ENCODE data around the gene WIPF2. TPM values are rescaled to one million over a fixed set of nuclear protein-coding genes. Genes with fewer than 3 reads are reported as not detected.
A peak's percentile ranks its signal among the peaks of the same experiment; 100 is the strongest.
"Not testable (repeated sequence)": the region's sequence is repeated elsewhere in the genome, so short reads cannot be mapped to it uniquely, and the experiment has no call there.

The WIPF2 gene
- total RNA-seq, 1 experiment from 2014 or later: 6.0 TPM

DNA sequence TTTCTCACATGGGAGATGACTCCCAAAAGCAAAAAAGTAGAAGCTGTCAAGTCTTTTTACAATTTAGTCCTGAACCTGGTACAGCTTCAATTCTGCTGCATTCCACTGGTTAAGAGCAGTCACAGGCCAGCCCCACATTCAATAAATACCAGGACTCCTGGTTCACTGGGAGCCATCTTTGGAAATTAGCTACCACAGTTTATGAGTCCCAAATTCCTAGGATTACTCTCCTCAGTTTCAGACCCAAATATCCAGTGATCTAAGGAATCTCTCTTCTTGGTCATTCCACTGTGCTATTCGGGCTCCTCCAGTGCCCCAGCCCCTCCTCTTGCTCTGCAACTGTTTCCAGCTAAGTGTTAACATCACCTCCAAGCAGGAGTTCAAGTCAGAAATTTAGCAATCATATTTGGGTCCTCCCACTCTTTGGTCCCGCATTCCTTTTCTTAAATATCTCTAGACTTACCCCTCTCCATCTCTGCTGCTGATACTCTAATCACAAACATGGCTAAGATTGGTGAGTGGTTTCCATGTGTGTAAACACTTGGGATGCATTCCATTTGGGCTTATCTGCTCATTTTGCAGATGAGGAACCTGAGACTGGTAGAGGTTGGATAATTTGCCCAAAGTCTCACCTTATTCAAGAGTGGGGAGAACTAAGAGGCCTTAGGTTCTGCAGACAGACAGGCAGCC, 9.6 kb upstream of the WIPF2 start:
- Histone ChIP-seq H3K4me3 (ENCODE audit: low read length) (no peak overlapping the region), H3F3A (ENCODE audit: low read length, unreplicated experiment) (no peaks in the 10 kb centered on the region), H3K27ac (ENCODE audit: low read length) (no peak overlapping the region), H3K9me2 (replicated peaks; ENCODE audit: low read length) (no peaks in the 10 kb centered on the region), H3K4me1 (ENCODE audit: insufficient read depth, low read length) (no peaks in the 10 kb centered on the region), H3K9me3 (ENCODE audit: low read length) (no peaks in the 10 kb centered on the region), H3K4me2 (ENCODE audit: low read length) (no peak overlapping the region), H3K9ac (ENCODE audit: low read length) (no peak overlapping the region), H3K27me3 (ENCODE audit: low read length) (no peaks in the 10 kb centered on the region), H3K36me3 (ENCODE audit: low read depth, low read length) (no peaks in the 10 kb centered on the region), H3K79me2 (ENCODE audit: low read length) (no peaks in the 10 kb centered on the region), H4K20me1 (ENCODE audit: low read length) (no peaks in the 10 kb centered on the region), H2AFZ (ENCODE audit: low read length) (no peak overlapping the region)
- no TSS peak for BruUV-seq (replicated peaks)
- ATAC-seq (no peak), DNase-seq (no peak)
- TF ChIP-seq EZH2 (IDR thresholded peaks at IDR 0.05; ENCODE audit: low read length, unreplicated experiment) (no peak), EZH2phosphoT487 (IDR thresholded peaks at IDR 0.05; ENCODE audit: borderline replicate concordance, low read length) (no peak)
- TF ChIP-seq, protein P1, sequence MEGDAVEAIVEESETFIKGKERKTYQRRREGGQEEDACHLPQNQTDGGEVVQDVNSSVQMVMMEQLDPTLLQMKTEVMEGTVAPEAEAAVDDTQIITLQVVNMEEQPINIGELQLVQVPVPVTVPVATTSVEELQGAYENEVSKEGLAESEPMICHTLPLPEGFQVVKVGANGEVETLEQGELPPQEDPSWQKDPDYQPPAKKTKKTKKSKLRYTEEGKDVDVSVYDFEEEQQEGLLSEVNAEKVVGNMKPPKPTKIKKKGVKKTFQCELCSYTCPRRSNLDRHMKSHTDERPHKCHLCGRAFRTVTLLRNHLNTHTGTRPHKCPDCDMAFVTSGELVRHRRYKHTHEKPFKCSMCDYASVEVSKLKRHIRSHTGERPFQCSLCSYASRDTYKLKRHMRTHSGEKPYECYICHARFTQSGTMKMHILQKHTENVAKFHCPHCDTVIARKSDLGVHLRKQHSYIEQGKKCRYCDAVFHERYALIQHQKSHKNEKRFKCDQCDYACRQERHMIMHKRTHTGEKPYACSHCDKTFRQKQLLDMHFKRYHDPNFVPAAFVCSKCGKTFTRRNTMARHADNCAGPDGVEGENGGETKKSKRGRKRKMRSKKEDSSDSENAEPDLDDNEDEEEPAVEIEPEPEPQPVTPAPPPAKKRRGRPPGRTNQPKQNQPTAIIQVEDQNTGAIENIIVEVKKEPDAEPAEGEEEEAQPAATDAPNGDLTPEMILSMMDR (conservative IDR thresholded peaks at IDR 0.05; ENCODE audit: low read depth, low read length): no peak
- intact Hi-C loops (cut with micrococcal nuclease): no loop called here
- POLR2A ChIA-PET (ENCODE audit: unreplicated experiment): no interaction called here
- CTCF ChIA-PET: no interaction called here

DNA sequence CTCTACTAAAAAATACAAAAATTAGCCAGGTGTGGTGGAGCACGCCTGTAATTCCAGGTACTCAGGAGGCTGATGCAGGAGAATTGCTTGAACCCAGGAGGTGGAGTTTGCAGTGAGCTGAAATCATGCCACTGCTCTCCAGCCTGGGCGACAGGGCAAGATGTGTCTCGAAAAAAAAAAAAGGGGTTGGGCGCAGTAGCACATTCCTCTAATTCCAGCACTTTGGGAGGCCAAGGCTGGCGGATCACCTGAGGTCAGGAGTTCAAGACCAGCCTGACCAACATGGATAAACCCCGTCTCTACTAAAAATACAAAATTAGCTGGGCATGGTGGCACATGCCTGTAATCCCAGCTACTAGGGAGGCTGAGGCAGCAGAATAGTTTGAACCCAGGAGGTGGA, 5.2 kb upstream of the WIPF2 start:
- H4K20me1 ChIP-seq (ENCODE audit: low read length); H3K79me2 ChIP-seq (ENCODE audit: low read length); H3F3A ChIP-seq (ENCODE audit: low read length, unreplicated experiment); H3K27ac ChIP-seq (ENCODE audit: low read length); H3K27me3 ChIP-seq (ENCODE audit: low read length); POLR2A ChIA-PET (ENCODE audit: unreplicated experiment); H3K9ac ChIP-seq (ENCODE audit: low read length); CTCF ChIA-PET; intact Hi-C loops (cut with micrococcal nuclease); H3K4me3 ChIP-seq (ENCODE audit: low read length); H2AFZ ChIP-seq (ENCODE audit: low read length); ATAC-seq; H3K36me3 ChIP-seq (ENCODE audit: low read depth, low read length); H3K4me2 ChIP-seq (ENCODE audit: low read length); H3K9me2 ChIP-seq (replicated peaks; ENCODE audit: low read length); DNase-seq; H3K9me3 ChIP-seq (ENCODE audit: low read length); H3K4me1 ChIP-seq (ENCODE audit: insufficient read depth, low read length); BruUV-seq (replicated peaks): not testable (repeated sequence)

DNA sequence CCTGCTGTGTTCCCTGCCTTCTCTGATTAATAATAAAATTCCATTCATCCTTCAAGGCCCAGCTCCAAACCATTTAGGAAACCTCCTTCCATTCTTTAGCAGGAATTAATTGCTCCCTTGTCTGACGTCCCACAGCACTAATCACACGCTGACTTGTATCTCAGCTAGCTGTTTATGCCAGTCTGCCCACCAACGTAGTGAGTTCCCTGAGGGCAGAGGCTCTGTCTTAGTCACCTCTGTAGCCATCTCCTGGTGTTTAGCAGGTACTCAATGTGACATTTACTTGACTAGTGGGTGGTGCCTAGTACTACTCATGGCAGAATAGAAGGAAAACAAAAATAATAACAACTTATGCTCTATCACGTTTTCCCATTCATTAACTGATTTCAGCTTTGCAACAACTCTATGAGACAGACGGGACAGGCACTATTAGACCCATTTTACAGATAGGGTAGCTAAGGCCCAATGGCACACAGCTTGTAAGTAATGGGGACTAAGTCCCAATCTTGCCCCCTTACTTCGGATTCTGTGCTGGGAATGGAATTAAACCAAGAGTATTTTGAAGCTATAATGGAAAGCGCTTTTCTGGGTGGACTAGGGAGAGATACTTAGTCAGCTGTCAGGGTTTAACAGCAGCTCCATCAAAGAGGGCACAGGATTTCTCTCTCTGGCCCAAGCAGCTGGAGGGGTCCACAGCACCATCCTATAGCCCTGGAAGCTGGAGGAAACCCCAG, 931 bp upstream of the WIPF2 start:
- H3K27me3 ChIP-seq (ENCODE audit: low read length): no peaks in the 10 kb centered on the region
- DNase-seq (no peak), ATAC-seq (no peak)
- TF ChIP-seq EZH2phosphoT487 (IDR thresholded peaks at IDR 0.05; ENCODE audit: borderline replicate concordance, low read length) (no peak), EZH2 (IDR thresholded peaks at IDR 0.05; ENCODE audit: low read length, unreplicated experiment) (no peak)
- TF ChIP-seq, protein P1 (conservative IDR thresholded peaks at IDR 0.05; ENCODE audit: low read depth, low read length): no peak
- no peaks in the 10 kb centered on the region for H3K4me1 ChIP-seq (ENCODE audit: insufficient read depth, low read length)
- POLR2A ChIA-PET (ENCODE audit: unreplicated experiment): interaction anchor here (0.5 kb wide), 1 partner anchor 78 kb away, joined by 3 read pairs; the partner anchor contains the start of gene CASC3
- H2AFZ ChIP-seq (ENCODE audit: low read length): peak overlapping the region; percentile 85; the same call in 1 of the 2 replicates
- no peak overlapping the region for H3K4me3 ChIP-seq (ENCODE audit: low read length)
- H3K27ac ChIP-seq (ENCODE audit: low read length): no peak overlapping the region; the same call in 1 of the 2 replicates
- no peaks in the 10 kb centered on the region for H3K36me3 ChIP-seq (ENCODE audit: low read depth, low read length)
- CTCF ChIA-PET: interaction anchor here (1.0 kb wide), 1 partner anchor 16 kb away, joined by 4 read pairs; no protein-coding TSS in a partner anchor
- peaks cover 25% of the 10 kb centered on the region for H3K79me2 ChIP-seq (ENCODE audit: low read length)
- no TSS peak for BruUV-seq (replicated peaks)
- H3K9me3 ChIP-seq (ENCODE audit: low read length): no peaks in the 10 kb centered on the region
- H3K4me2 ChIP-seq (ENCODE audit: low read length): no peak overlapping the region
- no peak overlapping the region for H3K9ac ChIP-seq (ENCODE audit: low read length)
- H4K20me1 ChIP-seq (ENCODE audit: low read length): no peaks in the 10 kb centered on the region
- H3K9me2 ChIP-seq (replicated peaks; ENCODE audit: low read length): no peaks in the 10 kb centered on the region
- H3F3A ChIP-seq (ENCODE audit: low read length, unreplicated experiment): no peaks in the 10 kb centered on the region
- intact Hi-C loops (cut with micrococcal nuclease): no loop called here
